Cardiac septum (tissue), 1 donor: Measurements from ENCODE around the gene STK24. TPM values are rescaled to one million over a fixed set of nuclear protein-coding genes. Genes with fewer than 3 reads are reported as not detected.
"Not testable (repeated sequence)": the region's sequence is repeated elsewhere in the genome, so short reads cannot be mapped to it uniquely, and the experiment has no call there.

Experiments used
- DNase-seq: peaks from one replicate; pipeline ENCODE4 v3.0.0-alpha.2; 2020; ENCODE audit warnings: low spot score
- intact Hi-C: fragments of 100-400 bp; cut with DNase I; formaldehyde crosslinking; loops from one replicate; pipeline ENCODE4 v1.14.0; 2022
- long read RNA-seq: library from polyadenylated mRNA; unstranded; transcript quantifications from one replicate; pipeline ENCODE4 v2.0.0, GENCODE V29; 2021
- total RNA-seq: library from RNA; stranded (reverse); fragmentation: NEBNext Ultra II Directional; extraction: Animal tissue kit (Norgen Biotek cat#: 25700); gene quantifications from one replicate; pipeline ENCODE4 v1.2.1, GENCODE V29; 2021
- donor health status: DM: no; HTN: no; CAD: no.

STK24 gene
- 63.5 TPM for total RNA-seq
- long read RNA-seq, full-length matches to known transcripts = 54 of 74 reads
- long read RNA-seq, partial matches to known transcripts = 10 of 74 reads
- long read RNA-seq, other reads (novel, unspliced or antisense) = 10 of 74 reads

GRCh38 chr13:98576963-98577835 is at the start of gene STK24:
TSS of gene STK24 (minus strand) at chr13:98577107. CDS start at chr13:98576786, 321 bp downstream.
- peak; percentile 85 for DNase-seq
- intact Hi-C loops = loop anchor here (1.0 to 2.0 kb wide), 2 partner anchors 12 to 70 kb away; no protein-coding TSS in a partner anchor

- intact Hi-C loops = no loop called here
- no peak for DNase-seq
These were observed 49.5 kb upstream of the STK24 start for GRCh38 chr13:98626298-98626935.

- intact Hi-C loops = not testable (repeated sequence)
These were observed 47.7 kb upstream of the STK24 start for GRCh38 chr13:98624589-98624988.

GRCh38 chr13:98622931-98623331 is 46.0 kb upstream of the STK24 start:
- intact Hi-C loops = no loop called here
- DNase-seq = no peak

More at GRCh38 chr13:98624589-98624988, 47.7 kb upstream of the STK24 start:
- DNase-seq = not testable (repeated sequence)

- DNase-seq = no peak
- intact Hi-C loops = no loop called here
These were observed 42.6 kb upstream of the STK24 start for GRCh38 chr13:98619556-98619955.

- intact Hi-C loops, DNase-seq: not testable (repeated sequence)
These were observed 38.7 kb upstream of the STK24 start for GRCh38 chr13:98615595-98615994.

- no peak for DNase-seq
- intact Hi-C loops = no loop called here
These were observed 36.7 kb upstream of the STK24 start for GRCh38 chr13:98613591-98613990.

- DNase-seq = no peak
- intact Hi-C loops = no loop called here
These were observed 32.8 kb upstream of the STK24 start for GRCh38 chr13:98609756-98610155.

GRCh38 chr13:98606296-98606695 is 29.4 kb upstream of the STK24 start:
- no peak for DNase-seq
- intact Hi-C loops = no loop called here

GRCh38 chr13:98599502-98600328 is 22.8 kb upstream of the STK24 start:
- DNase-seq = no peak
- intact Hi-C loops = no loop called here

- intact Hi-C loops = no loop called here
- no peak for DNase-seq
These were observed 21.1 kb upstream of the STK24 start for GRCh38 chr13:98598043-98598442.

- DNase-seq = no peak
- intact Hi-C loops = no loop called here
These were observed 18.2 kb upstream of the STK24 start for GRCh38 chr13:98595134-98595533.

GRCh38 chr13:98592362-98592732 is 15.4 kb upstream of the STK24 start:
- intact Hi-C loops = no loop called here
- DNase-seq = no peak

- intact Hi-C loops = no loop called here
- no peak for DNase-seq
These were observed 14.9 kb upstream of the STK24 start for GRCh38 chr13:98591721-98592361.

GRCh38 chr13:98590471-98590870 is 13.6 kb upstream of the STK24 start:
- intact Hi-C loops, DNase-seq: not testable (repeated sequence)

GRCh38 chr13:98589516-98589915 is 12.6 kb upstream of the STK24 start:
- DNase-seq, intact Hi-C loops: not testable (repeated sequence)

- no peak for DNase-seq
- intact Hi-C loops = no loop called here
These were observed 9.8 kb upstream of the STK24 start for GRCh38 chr13:98586400-98587345.

- no peak for DNase-seq
- intact Hi-C loops = no loop called here
These were observed 9.0 kb upstream of the STK24 start for GRCh38 chr13:98585946-98586345.
